ENCODE results near the gene PLD4.

- TF ChIP-seq POLR2A (IDR thresholded peaks at IDR 0.05) (no peak), CTCF (IDR thresholded peaks at IDR 0.05) (no peak)
Observed at GRCh38 chr14:104875412-104875751, 49.3 kb upstream of the PLD4 start.

Data from body of pancreas (tissue), 4 donors.